ENCODE data around the gene FEM1B.

GRCh38 chr15:68343579-68344225 lies 66.2 kb downstream of the FEM1B start:
- TF ChIP-seq CTCF (IDR thresholded peaks at IDR 0.05), result no peak
- no peak for TF ChIP-seq POLR2A (IDR thresholded peaks at IDR 0.05)
- no peak for TF ChIP-seq EP300 (IDR thresholded peaks at IDR 0.05; ENCODE audit: low read depth)
